ENCODE results near the gene RNF126. TPM values are rescaled to one million over a fixed set of nuclear protein-coding genes. Genes with fewer than 3 reads are reported as not detected.

The RNF126 gene
- total RNA-seq = 100 to 1,000 TPM in 1 of 5 donors, 10 to 100 TPM in 4; 21.1 to 240 (median 65.9) TPM
- polyA plus RNA-seq = 10 to 100 TPM; 29.9 to 35.1 (median 35.0) TPM
- long read RNA-seq, donor 1, partial matches to known transcripts = 0 of 3 reads
- long read RNA-seq, donor 1, other reads (novel, unspliced or antisense) = 0 of 3 reads
- long read RNA-seq, donor 2, transcript RNF126-201 (9 exons, 1,694 nt) = major isoform, 8 of 12 reads
- long read RNA-seq, donor 2, partial matches to known transcripts = 0 of 12 reads
- long read RNA-seq, donor 2, other reads (novel, unspliced or antisense) = 0 of 12 reads
- long read RNA-seq, donor 3, transcript RNF126-201 (9 exons, 1,694 nt) = major isoform, 6 of 7 reads
- long read RNA-seq, donor 3, partial matches to known transcripts = 0 of 7 reads
- long read RNA-seq, donor 3, other reads (novel, unspliced or antisense) = 0 of 7 reads
- long read RNA-seq, donor 4, partial matches to known transcripts = 0 of 1 reads
- long read RNA-seq, donor 4, other reads (novel, unspliced or antisense) = 0 of 1 reads
- long read RNA-seq, donor 5, transcript RNF126-201 (9 exons, 1,694 nt) = major isoform, 11 of 12 reads
- long read RNA-seq, donor 5, partial matches to known transcripts = 0 of 12 reads
- long read RNA-seq, donor 5, other reads (novel, unspliced or antisense) = 0 of 12 reads
- long read RNA-seq, donor 6, transcript RNF126-201 (9 exons, 1,694 nt) = major isoform, 19 of 23 reads
- long read RNA-seq, donor 6, partial matches to known transcripts = 0 of 23 reads
- long read RNA-seq, donor 6, other reads (novel, unspliced or antisense) = 0 of 23 reads
- long read RNA-seq, donor 7, transcript RNF126-201 (9 exons, 1,694 nt) = major isoform, 7 of 7 reads
- long read RNA-seq, donor 7, partial matches to known transcripts = 0 of 7 reads
- long read RNA-seq, donor 7, other reads (novel, unspliced or antisense) = 0 of 7 reads
- long read RNA-seq, donor 8, transcript RNF126-201 (9 exons, 1,694 nt) = major isoform, 7 of 11 reads
- long read RNA-seq, donor 8, partial matches to known transcripts = 0 of 11 reads
- long read RNA-seq, donor 8, other reads (novel, unspliced or antisense) = 0 of 11 reads
- long read RNA-seq, donor 9, partial matches to known transcripts = 0 of 5 reads
- long read RNA-seq, donor 9, other reads (novel, unspliced or antisense) = 0 of 5 reads
- long read RNA-seq, donor 10, transcript RNF126-201 (9 exons, 1,694 nt) = major isoform, 5 of 5 reads
- long read RNA-seq, donor 10, partial matches to known transcripts = 0 of 5 reads
- long read RNA-seq, donor 10, other reads (novel, unspliced or antisense) = 0 of 5 reads

DNA sequence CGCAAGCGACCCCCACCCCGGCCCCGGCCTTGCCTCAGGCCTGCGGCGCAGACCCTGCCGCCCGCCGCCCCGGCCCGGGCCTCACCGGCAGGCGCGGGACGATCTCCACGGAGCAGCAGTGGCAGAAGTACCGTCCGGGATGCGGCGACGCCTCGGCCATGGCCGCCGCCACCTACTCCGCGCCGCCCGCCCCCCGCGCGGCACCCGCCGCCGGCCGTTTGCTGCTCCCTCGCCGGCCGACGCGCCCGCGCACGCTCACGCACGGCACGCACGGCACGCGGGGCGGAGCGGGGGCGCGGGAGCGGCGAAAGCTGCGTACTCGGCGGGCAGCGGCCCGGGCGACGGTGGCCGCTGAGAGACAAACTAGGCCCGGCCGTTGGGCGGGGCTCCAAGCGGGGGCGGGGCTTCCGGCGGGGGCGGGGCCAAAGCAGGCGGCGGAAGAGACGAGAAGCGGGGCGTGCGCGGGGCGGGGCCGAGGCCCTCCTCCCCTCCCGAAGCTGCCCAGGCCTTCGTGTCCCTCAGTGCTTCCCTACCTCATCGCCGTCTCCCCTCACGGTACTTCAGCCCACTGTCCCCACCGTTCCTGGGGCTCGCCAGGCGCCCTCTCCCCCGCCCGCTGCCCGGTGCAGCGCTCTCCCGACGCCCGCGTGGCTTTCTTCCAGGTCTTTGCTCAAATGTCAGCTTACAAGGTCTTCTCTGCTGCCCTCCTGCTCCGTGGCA is at the start of gene RNF126:
RNF126 (minus strand) TSS at position 253 of the 720 bp plus-strand sequence; CDS start at position 160, 93 bp downstream.
- H3K4me1 ChIP-seq = peaks cover 52 to 64% (median 60%) of the 10 kb centered on the region in 4 donors
- intact Hi-C loops (cut with DNase I; ENCODE audit: low total_unique reads) = no loop called here

DNA sequence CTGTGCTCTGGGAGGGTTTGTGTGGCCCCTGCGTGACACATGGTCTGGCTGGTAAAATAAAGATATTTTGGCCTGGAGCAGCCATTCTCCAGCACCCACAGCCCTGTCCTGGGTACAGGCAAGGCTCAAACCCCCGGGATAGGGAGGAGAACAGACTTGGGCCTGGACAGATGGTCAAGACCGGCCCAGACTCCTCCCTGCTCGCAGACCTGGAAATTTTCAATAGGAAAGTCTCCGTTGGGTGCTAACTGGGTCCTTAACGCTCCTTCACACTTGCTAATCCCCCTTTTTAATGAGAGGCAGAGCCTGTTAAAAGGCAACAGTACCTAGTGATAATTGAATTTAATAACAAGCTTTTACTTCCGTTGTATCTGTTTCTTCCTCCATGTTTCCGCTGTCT is 48.2 kb upstream of the RNF126 start:
- intact Hi-C loops (cut with DNase I; ENCODE audit: low total_unique reads) = no loop called here
- Histone ChIP-seq H3K36me3 (peaks cover 0 to 7% (median 0%) of the 10 kb centered on the region in 4 donors), H3K27ac (peak overlapping the region in 3 of 5 donors; percentile 63 to 84 (median 73)), H3K4me3 (no peak overlapping the region), H3K4me1 (peaks cover 0 to 35% (median 29%) of the 10 kb centered on the region in 4 donors), H3K27me3 (peaks cover 0 to 36% (median 15%) of the 10 kb centered on the region in 3 donors), H3K9me3 (peaks cover 0 to 10% (median 3%) of the 10 kb centered on the region in 4 donors)
- TF ChIP-seq, protein P1, sequence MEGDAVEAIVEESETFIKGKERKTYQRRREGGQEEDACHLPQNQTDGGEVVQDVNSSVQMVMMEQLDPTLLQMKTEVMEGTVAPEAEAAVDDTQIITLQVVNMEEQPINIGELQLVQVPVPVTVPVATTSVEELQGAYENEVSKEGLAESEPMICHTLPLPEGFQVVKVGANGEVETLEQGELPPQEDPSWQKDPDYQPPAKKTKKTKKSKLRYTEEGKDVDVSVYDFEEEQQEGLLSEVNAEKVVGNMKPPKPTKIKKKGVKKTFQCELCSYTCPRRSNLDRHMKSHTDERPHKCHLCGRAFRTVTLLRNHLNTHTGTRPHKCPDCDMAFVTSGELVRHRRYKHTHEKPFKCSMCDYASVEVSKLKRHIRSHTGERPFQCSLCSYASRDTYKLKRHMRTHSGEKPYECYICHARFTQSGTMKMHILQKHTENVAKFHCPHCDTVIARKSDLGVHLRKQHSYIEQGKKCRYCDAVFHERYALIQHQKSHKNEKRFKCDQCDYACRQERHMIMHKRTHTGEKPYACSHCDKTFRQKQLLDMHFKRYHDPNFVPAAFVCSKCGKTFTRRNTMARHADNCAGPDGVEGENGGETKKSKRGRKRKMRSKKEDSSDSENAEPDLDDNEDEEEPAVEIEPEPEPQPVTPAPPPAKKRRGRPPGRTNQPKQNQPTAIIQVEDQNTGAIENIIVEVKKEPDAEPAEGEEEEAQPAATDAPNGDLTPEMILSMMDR (IDR thresholded peaks at IDR 0.05) = no peak
- no peak for TF ChIP-seq EP300 (IDR thresholded peaks at IDR 0.05)
- no peak for TF ChIP-seq POLR2A (IDR thresholded peaks at IDR 0.05)
- DNase-seq = no peak
- 72 to 83% (median 78%) methylated on average over 8 of the region's 8 CpGs for WGBS, 5 donors

More for the DNA sequence above, at the start of gene RNF126:
- 1 to 2% (median 1%) methylated on average over 33 to 96 of the region's 97 CpGs for WGBS, 5 donors
- Histone ChIP-seq H3K36me3 (peaks cover 0 to 8% (median 7%) of the 10 kb centered on the region in 4 donors), H3K27me3 (no peaks in the 10 kb centered on the region), H3K27ac (peak within 1 kb of the TSS; percentile 93 to 96 (median 94)), H3K9me3 (no peaks in the 10 kb centered on the region), H3K4me3 (peak within 1 kb of the TSS; percentile 90 to 100 (median 97))
- DNase-seq = peak; percentile 96 to 97
- TF ChIP-seq POLR2A (IDR thresholded peaks at IDR 0.05) (no peak), POLR2AphosphoS5 (IDR thresholded peaks at IDR 0.05) (peak; percentile 79 to 94 (median 80)), EP300 (IDR thresholded peaks at IDR 0.05) (no peak)
- TF ChIP-seq, protein P1 (IDR thresholded peaks at IDR 0.05) = no peak

DNA sequence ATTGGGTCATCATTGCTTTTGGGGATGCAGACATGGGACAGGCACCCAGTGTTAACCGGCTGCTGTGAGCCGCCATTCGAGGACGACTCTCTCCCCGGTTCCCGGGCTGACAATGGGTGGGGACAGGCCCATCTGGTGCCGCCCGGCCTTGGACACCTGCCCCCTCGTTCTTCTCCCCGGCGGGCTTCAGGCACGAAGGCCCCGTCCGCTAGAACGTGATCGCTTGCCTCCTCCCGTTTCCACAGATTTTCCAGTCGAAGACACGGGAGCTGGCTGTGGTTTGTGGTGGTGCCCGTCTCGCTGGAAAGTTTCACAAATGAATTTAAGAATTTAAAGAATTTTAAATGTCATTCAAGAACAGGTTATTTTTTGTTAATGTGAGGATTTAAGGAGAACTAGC is 47.8 kb upstream of the RNF126 start:
- H3K27me3 ChIP-seq = peaks cover 0 to 36% (median 15%) of the 10 kb centered on the region in 3 donors
- peak overlapping the region in 3 of 4 donors; percentile 61 to 68 (median 61) for H3K4me3 ChIP-seq
- peak overlapping the region in 3 of 5 donors; percentile 63 to 84 (median 73) for H3K27ac ChIP-seq
- no peak for TF ChIP-seq POLR2AphosphoS5 (IDR thresholded peaks at IDR 0.05)
- DNase-seq = no peak
- intact Hi-C loops (cut with DNase I; ENCODE audit: low total_unique reads) = no loop called here
- H3K36me3 ChIP-seq = peaks cover 0 to 7% (median 0%) of the 10 kb centered on the region in 4 donors
- WGBS, 5 donors = 62 to 74% (median 66%) methylated on average over 20 to 21 of the region's 21 CpGs
- peaks cover 0 to 9% (median 3%) of the 10 kb centered on the region in 4 donors for H3K9me3 ChIP-seq
- H3K4me1 ChIP-seq = peaks cover 0 to 35% (median 29%) of the 10 kb centered on the region in 4 donors
